Measurements from ENCODE around the gene C11orf68.

DNA sequence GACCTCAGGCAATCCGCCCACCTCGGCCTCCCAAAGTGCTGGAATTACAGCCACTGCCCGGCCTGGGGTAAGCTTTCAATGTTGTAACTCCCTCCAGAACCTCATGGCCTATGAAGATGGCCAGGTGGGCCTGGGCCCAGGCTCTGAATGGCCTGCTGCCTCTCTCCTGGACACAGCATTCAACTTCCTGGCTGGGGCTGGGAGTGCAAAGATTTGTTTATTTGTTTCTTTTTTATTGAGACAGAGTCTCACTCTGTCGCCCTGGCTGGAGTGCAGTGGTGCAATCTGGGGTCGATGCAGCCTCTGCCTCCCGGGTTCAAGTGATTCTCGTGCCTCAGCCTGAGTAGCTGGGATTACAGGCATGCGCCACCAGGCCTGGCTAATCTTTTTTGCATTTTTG is 25.9 kb upstream of the C11orf68 start:
- TF ChIP-seq, protein P1, sequence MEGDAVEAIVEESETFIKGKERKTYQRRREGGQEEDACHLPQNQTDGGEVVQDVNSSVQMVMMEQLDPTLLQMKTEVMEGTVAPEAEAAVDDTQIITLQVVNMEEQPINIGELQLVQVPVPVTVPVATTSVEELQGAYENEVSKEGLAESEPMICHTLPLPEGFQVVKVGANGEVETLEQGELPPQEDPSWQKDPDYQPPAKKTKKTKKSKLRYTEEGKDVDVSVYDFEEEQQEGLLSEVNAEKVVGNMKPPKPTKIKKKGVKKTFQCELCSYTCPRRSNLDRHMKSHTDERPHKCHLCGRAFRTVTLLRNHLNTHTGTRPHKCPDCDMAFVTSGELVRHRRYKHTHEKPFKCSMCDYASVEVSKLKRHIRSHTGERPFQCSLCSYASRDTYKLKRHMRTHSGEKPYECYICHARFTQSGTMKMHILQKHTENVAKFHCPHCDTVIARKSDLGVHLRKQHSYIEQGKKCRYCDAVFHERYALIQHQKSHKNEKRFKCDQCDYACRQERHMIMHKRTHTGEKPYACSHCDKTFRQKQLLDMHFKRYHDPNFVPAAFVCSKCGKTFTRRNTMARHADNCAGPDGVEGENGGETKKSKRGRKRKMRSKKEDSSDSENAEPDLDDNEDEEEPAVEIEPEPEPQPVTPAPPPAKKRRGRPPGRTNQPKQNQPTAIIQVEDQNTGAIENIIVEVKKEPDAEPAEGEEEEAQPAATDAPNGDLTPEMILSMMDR (IDR thresholded peaks at IDR 0.05), result no peak
- TF ChIP-seq EP300 (IDR thresholded peaks at IDR 0.05) (no peak), POLR2A (IDR thresholded peaks at IDR 0.05) (no peak)

Data from stomach (tissue), 4 donors.